ENCODE data around the gene TSPOAP1. TPM values are rescaled to one million over a fixed set of nuclear protein-coding genes. Genes with fewer than 3 reads are reported as not detected.

TSPOAP1 gene
- polyA plus RNA-seq, 1 donor, result 62.3 TPM

- DNase-seq, result no peak
Observed at GRCh38 chr17:58363457-58364185, 35.0 kb upstream of the TSPOAP1 start.

DNA sequence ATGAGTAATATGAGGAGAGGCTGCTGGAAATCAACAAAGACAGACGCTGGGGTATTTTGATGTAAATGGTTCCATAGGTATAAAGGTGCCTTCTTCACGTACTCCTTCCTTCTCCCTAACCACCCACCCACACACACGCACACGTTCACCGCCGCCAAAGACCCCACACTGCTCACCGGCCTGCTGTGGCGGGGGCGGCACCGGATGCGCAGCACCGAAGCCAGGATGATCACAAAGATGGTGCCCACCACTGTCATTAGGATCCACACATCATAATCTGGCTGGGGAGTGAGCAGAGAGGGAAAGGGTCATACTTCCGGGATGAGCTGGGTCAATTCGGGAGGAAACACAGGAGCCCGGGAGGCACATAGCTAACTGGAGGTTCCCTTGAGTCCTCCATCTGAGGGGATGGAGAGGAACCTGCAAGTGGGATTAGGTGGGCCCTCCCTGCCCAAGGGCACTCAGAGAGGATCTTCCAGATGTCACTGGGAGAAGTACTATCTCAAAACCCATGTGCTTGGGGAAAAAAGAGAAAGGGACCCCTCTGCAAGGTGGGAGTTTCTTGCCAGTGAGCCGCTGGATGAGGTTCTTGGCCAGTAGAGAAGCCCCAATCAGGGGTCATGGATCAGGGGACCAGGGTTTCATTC is 33.9 kb upstream of the TSPOAP1 start:
- DNase-seq, result no peak

GRCh38 chr17:58360296-58361063 is 31.9 kb upstream of the TSPOAP1 start:
- no peak for DNase-seq

DNA sequence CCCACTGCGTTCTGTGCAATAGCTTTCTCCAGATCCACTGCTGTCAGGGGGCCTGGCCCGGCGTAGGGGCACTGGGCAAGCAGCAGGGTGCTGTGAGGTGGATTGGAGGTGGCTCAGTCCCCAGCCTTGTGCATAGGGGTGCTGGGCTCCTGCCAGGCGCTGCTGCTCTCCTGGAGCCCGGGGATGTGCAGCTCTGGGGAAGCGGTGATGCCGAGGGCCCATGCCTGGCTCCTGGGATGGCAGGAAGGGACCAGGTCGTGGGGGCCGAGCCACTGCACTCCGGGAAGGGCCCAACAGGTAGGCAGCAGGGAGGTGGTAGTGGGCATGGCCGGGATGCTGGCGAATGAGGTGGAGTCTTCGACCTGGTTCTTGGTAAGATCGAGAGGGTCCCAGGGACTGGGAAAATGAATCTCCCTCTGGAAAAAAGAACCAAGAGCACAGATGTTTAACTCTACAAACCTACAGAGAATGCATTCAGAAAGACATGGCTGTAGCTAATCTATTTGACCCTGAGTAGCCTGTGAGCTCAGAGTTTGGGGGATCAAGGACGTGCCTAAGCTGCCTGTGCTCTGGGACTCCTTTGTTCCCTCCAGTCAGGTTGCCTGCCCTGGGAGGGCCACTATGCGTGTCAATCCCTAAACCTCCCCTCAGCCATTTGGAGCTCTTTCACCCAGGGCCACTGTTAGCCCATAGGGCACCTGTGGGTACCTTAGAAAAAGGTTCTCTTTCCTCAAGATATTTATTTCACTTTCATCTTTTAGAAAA is 30.0 kb upstream of the TSPOAP1 start:
- no peak for DNase-seq

DNA sequence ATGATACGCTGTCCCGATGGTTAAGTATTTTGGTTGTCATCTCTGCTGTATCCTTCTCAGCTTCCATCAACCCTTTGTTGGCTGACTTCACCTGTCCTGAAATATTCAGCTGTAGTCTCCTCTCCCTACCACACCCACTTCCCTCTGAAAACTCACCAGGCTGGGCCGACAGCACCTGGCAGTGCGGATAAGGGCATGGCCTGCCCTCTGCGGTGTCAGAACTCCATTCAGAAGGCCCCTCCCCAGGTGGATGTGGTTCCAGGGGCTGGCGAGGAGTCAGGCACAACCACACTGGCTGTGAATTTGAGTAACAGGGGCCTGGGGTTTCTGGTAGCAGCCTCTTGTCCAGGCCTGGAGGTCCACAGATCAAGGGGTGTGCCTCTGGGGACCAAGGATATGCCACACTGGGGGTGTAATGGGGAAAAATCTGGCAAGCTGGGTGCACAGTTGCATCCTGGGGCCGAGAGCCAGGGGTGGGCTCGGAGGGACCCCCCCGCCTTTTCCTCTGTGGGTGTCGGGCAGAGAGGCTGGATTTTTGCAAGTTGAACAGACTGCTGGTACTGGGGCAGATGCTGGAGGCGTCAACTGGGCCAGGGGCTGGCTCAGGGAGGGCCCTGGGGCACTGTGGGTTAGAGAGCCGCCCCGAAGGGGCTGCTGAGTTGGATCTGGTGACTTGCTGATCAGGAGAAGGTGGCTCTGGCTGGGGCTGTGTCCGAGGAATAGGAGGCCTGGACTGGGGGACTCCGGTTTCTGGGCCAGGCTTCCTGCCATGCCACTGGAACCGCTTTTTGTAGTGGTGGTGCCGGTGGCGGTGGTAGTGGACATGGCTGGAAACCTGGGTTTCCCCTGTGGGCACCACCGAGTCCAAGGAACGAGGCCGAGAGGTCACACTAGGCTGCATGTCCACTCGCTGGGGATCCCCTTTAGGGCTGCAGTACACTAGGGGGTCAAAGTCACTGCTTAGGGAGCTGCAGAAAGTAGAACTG is 29.0 kb upstream of the TSPOAP1 start:
- no peak for DNase-seq

- no peak for DNase-seq
Observed at GRCh38 chr17:58356231-58356630, 27.6 kb upstream of the TSPOAP1 start.

- DNase-seq, result no peak
Observed at GRCh38 chr17:58354541-58355216, 26.1 kb upstream of the TSPOAP1 start.

DNA sequence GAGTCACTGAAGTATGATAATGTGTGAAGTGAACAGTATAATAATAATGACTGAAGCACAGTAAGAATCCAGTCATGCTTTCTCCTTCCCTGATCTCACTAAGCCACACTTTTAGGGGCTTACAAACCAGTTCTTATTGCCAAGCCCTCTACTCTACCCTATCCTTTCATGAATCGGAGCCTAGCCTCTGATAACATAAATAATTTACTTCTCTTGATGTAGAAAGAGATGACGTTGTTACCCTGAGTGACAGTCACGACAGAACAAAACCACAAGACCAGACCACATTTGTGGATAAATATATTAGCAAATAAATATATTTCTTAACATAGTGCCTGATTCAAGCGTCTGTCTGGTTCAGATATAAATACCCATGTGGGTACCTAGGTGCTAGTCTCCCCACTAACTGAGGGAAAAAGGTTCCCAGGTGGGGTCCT is 24.8 kb upstream of the TSPOAP1 start:
- no peak for DNase-seq

GRCh38 chr17:58352596-58353388 is 24.2 kb upstream of the TSPOAP1 start:
- no peak for DNase-seq

GRCh38 chr17:58351831-58352595 is 23.4 kb upstream of the TSPOAP1 start, which contains the start of gene SUPT4H1:
Gene SUPT4H1, minus strand, starts transcription at chr17:58352201. Its CDS starts 66 bp downstream, at chr17:58352135.
- peak; percentile 94 for DNase-seq

DNA sequence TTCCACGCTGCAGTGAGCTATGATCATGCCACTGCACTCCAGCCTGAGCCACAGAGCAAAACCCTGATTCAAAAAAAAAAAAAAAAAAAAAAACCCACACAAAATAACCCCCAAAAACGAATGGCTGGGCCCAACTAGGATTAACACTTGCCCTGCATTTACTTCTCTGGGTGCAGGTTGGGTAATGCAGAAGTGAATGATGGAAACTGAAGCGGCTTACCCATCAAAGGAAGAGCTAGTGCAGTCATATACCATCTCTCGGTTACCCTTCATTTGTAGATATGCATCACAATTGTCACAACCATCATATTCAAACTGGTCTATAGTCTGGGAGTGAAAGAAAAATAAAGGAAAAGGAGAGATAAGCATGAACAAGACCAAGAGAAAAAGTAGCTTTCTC is 22.6 kb upstream of the TSPOAP1 start:
- DNase-seq, result no peak

DNA sequence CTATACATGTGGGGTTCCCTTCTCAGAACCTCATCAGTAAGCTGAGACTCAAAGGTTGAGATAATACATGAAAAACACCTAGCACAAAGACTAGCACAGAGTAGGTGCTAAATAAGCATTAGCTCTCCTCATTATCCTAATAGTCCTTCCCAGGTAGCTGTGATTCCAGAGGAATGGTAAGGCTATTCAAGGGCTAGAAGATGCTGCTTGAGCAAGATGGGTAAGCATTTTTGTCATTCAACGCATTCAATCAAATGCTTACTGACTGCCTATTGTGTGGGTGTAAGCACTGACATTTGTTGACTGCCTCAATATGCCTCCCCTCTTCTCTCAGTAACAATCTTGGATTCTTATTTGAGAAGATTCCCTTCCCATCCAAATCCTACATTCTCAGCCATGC is 19.4 kb upstream of the TSPOAP1 start:
- no peak for DNase-seq

- no peak for DNase-seq
Observed at GRCh38 chr17:58345500-58345899, 16.9 kb upstream of the TSPOAP1 start.

DNA sequence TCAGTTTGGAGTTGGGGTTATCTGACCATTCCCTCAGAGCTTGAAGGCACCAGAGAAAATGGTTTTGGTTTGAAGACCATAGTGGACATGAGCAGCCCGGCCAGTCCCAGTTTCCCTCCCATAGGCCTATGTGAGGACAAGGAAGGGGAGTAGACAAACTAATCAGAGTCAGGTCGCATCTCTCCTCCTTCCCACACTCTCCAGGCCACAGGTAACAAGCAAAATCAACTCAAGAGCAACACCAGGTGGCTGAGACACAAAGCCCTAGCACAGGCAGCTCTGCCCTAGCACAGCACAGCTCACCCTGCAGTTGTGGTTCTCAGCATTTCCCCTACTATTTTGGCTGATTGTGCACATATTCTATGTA is 16.2 kb upstream of the TSPOAP1 start:
- DNase-seq, result no peak

DNA sequence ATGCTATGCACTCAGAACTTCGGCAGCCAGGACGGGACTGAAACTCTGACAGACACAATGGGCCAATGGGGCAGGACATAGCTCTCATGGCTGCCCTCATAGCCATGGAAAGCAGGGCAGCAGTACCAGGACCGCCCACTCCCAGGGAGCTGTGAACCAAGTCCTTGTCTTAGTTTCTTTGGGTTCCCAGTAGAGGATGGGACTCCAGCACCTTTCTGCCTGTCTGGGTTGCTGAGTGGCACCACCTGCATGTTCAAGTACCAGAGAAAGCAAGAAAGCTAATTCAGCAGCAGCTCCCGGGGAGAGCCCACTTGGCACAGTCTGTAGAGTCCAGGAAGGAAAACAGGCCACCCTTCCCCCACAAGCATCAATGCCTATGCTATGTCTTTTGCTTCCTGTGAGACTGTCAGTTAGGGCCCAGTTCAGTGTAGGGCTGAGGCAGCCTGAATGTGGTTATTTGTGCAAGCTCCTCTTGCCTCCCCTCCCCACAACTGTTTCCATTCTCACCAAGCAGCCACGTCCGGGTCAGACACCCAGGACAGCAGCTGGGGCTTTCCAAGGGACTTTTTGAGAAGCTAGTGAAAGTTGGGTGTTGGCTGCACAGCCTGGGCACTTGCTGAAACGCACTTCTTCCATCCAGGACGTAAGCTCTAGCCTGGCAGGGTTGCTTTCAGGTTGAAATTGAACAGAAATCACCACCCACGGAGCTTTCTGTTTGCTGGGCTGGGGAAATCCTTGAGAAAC is 15.6 kb upstream of the TSPOAP1 start:
- DNase-seq, result no peak

- DNase-seq, result no peak
Observed at GRCh38 chr17:58343131-58343530, 14.5 kb upstream of the TSPOAP1 start.

GRCh38 chr17:58341861-58342475 is 13.4 kb upstream of the TSPOAP1 start:
- DNase-seq, result no peak

All from left kidney (tissue), 2 donors.